ENCODE data around the gene GPR65. TPM values are rescaled to one million over a fixed set of nuclear protein-coding genes. Genes with fewer than 3 reads are reported as not detected.

The GPR65 gene
- total RNA-seq, 1 experiment from 2014 or later, result not detected

- Histone ChIP-seq H2BK120ac (ENCODE audit: low read depth, low read length, poor library complexity, severe bottlenecking) (no peak overlapping the region), H3K4me1 (ENCODE audit: insufficient read depth, low read length) (no peaks in the 10 kb centered on the region), H4K8ac (replicated peaks; ENCODE audit: insufficient read length, low read depth, low read length) (no peak overlapping the region), H3K18ac (ENCODE audit: insufficient read length, low read depth, low read length) (no peak overlapping the region), H3K4ac (ENCODE audit: low read depth, low read length) (no peak overlapping the region), H2BK15ac (ENCODE audit: low read depth, low read length) (no peak overlapping the region), H2BK5ac (ENCODE audit: insufficient read length, low read length) (no peak overlapping the region), H4K5ac (ENCODE audit: insufficient read length, low read depth, low read length) (no peak overlapping the region), H3K14ac (ENCODE audit: insufficient read depth, low read length) (no peak overlapping the region), H2BK20ac (ENCODE audit: low read depth, low read length, poor library complexity, severe bottlenecking) (no peak overlapping the region), H2BK12ac (ENCODE audit: insufficient read length, low read depth, low read length) (no peak overlapping the region), H3K9me3 (ENCODE audit: control insufficient read depth, low read depth, low read length) (no peaks in the 10 kb centered on the region), H3K27me3 (ENCODE audit: insufficient read depth, low read length) (no peaks in the 10 kb centered on the region), H4K20me1 (ENCODE audit: control insufficient read depth, insufficient read depth, insufficient read length) (no peaks in the 10 kb centered on the region), H2AFZ (ENCODE audit: low read length) (no peak overlapping the region), H2AK5ac (ENCODE audit: insufficient read length, low read length) (no peak overlapping the region), H3K9ac (ENCODE audit: extremely low read depth, insufficient read length, low read length) (no peak overlapping the region), H4K91ac (ENCODE audit: insufficient read length, low read depth, low read length) (no peak overlapping the region), H3K79me1 (ENCODE audit: insufficient read depth, low read depth, low read length, poor library complexity, severe bottlenecking) (no peaks in the 10 kb centered on the region), H3K56ac (ENCODE audit: insufficient read length, low read depth, low read length) (no peak overlapping the region), H3T11ph (ENCODE audit: low read length) (no peak overlapping the region), H3K27ac (ENCODE audit: insufficient read length, low read depth, low read length) (no peak overlapping the region), H3K23ac (ENCODE audit: insufficient read length, low read depth, low read length) (no peak overlapping the region), H3K79me2 (ENCODE audit: insufficient read depth, low read length) (no peaks in the 10 kb centered on the region), H3K4me2 (ENCODE audit: insufficient read depth, insufficient read length, low read length) (no peak overlapping the region), H3K23me2 (ENCODE audit: insufficient read length, low read depth, low read length, poor library complexity, severe bottlenecking) (no peaks in the 10 kb centered on the region)
- no CpG with 5 or more reads among the region's 1 CpG for WGBS (ENCODE audit: extremely low coverage, insufficient read length, low lambda C conversion rate)
- Mint-ChIP-seq H3K4me3 (no peak overlapping the region), H3K27me3 (ENCODE audit: low read depth) (no peaks in the 10 kb centered on the region; the same call in 1 of the 2 replicates), H3K36me3 (ENCODE audit: insufficient read depth in 1 of 3, low read depth in 3 of 3) (no peaks in the 10 kb centered on the region), H3K4me1 (no peaks in the 10 kb centered on the region), H3K27ac (no peak overlapping the region), H3K9me3 (no peaks in the 10 kb centered on the region)
- no peak for DNase-seq
- no peak for TF ChIP-seq CTCF (conservative IDR thresholded peaks at IDR 0.05)
Observed at GRCh38 chr14:88044444-88044758, 39.5 kb downstream of the GPR65 start.
